Bronchial epithelial cell (primary cell): ENCODE results near the gene MAPK7. TPM values are rescaled to one million over a fixed set of nuclear protein-coding genes. Genes with fewer than 3 reads are reported as not detected.

Experiments
- DNase-seq: peaks from one replicate; pipeline ENCODE4 v3.0.0-alpha.2; 2010; ENCODE audit warnings: low read depth
- FAIRE-seq: peaks from 2 replicates; lab custom pipeline; 2011; peaks lifted over from hg19 to GRCh38; lab: Jason Lieb, UNC
- H3K27me3 ChIP-seq: 2 replicates; pipeline ENCODE4 v1.5.1; 2011; ENCODE audit warnings: low read length; ENCODE audit not compliant: control insufficient read depth, insufficient read depth
- H3K36me3 ChIP-seq: 2 replicates; pipeline ENCODE4 v1.5.1; 2011; ENCODE audit warnings: low read length; ENCODE audit not compliant: control insufficient read depth, insufficient read depth
- H3K4me3 ChIP-seq: 2 replicates; pipeline ENCODE4 v1.5.1; 2011; ENCODE audit warnings: mild to moderate bottlenecking, low read depth, low read length, control low read depth
- total RNA-seq: library from RNA; depleted of rRNA; stranded (reverse); fragments of >200 nt; gene quantifications from 2 replicates; pipeline ENCODE4 v1.2.1, GENCODE V29; 2014
- TF ChIP-seq, protein P1 (sequence below): IDR thresholded peaks from 2 replicates; pipeline ENCODE4 v1.5.1; 2011; ENCODE audit warnings: mild to moderate bottlenecking, moderate library complexity, low read length, control low read depth, inconsistent platforms; ENCODE audit not compliant: insufficient read depth, severe bottlenecking

MAPK7 gene
- total RNA-seq, 1 donor from 2014 or later: 6.8 TPM

- peak; percentile 86 for DNase-seq
- Histone ChIP-seq H3K36me3 (no peaks in the 10 kb centered on the region), H3K27me3 (no peaks in the 10 kb centered on the region), H3K4me3 (no peak overlapping the region)
- peak; percentile 50 for FAIRE-seq
- TF ChIP-seq, protein P1, sequence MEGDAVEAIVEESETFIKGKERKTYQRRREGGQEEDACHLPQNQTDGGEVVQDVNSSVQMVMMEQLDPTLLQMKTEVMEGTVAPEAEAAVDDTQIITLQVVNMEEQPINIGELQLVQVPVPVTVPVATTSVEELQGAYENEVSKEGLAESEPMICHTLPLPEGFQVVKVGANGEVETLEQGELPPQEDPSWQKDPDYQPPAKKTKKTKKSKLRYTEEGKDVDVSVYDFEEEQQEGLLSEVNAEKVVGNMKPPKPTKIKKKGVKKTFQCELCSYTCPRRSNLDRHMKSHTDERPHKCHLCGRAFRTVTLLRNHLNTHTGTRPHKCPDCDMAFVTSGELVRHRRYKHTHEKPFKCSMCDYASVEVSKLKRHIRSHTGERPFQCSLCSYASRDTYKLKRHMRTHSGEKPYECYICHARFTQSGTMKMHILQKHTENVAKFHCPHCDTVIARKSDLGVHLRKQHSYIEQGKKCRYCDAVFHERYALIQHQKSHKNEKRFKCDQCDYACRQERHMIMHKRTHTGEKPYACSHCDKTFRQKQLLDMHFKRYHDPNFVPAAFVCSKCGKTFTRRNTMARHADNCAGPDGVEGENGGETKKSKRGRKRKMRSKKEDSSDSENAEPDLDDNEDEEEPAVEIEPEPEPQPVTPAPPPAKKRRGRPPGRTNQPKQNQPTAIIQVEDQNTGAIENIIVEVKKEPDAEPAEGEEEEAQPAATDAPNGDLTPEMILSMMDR: no peak
Observed at GRCh38 chr17:19398301-19399181, 20.2 kb downstream of the MAPK7 start.

DNA sequence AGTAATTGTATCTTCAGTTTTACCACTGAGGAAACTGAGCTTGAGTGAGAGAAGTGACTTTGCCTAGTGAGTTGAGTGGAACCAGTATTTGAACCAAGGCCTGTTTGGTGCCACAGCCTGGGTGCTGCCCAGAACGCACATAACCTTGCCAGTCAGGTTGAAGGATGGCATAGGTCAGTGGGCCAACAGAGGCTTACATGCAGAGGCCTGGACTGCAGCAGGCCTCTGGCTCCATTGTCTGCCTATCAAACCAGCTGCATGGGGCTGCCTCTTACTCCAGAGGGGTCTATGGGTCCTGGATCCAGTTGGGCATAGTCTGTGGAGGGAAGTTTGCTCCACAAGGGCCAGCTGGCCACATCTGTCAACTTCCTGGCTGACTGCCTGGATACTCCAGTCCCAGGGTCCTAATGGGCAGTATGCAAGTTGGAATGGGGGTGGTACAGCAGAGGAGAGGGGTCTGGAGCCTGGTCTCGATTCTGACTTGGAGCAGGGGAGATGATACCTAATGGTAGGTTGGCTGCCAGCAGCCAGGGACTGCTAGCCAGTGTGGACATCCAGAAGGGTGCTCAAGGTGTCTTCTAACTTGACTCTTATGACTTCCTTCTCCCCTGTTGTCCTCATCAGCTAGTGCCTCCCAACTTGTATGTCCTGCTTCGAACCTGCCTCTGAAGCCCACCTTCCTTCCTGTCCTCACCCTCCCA is 21.6 kb downstream of the MAPK7 start:
- FAIRE-seq (peak; percentile 70), DNase-seq (no peak)
- TF ChIP-seq, protein P1: no peak
- Histone ChIP-seq H3K4me3 (no peak overlapping the region), H3K27me3 (no peaks in the 10 kb centered on the region), H3K36me3 (no peaks in the 10 kb centered on the region)

GRCh38 chr17:19401321-19402010 is 23.2 kb downstream of the MAPK7 start:
- TF ChIP-seq, protein P1: no peak
- H3K27me3 ChIP-seq: no peaks in the 10 kb centered on the region
- DNase-seq: no peak
- H3K36me3 ChIP-seq: no peaks in the 10 kb centered on the region
- H3K4me3 ChIP-seq: no peak overlapping the region
- FAIRE-seq: no peak

GRCh38 chr17:19402171-19402570 is 23.9 kb downstream of the MAPK7 start:
- TF ChIP-seq, protein P1: no peak

GRCh38 chr17:19403021-19403420 is 24.7 kb downstream of the MAPK7 start:
- no peak for FAIRE-seq
- TF ChIP-seq, protein P1: no peak
- no peaks in the 10 kb centered on the region for H3K27me3 ChIP-seq
- H3K4me3 ChIP-seq: no peak overlapping the region
- DNase-seq: no peak
- no peaks in the 10 kb centered on the region for H3K36me3 ChIP-seq

More at GRCh38 chr17:19402171-19402570, 23.9 kb downstream of the MAPK7 start:
- no peaks in the 10 kb centered on the region for H3K27me3 ChIP-seq
- FAIRE-seq (no peak), DNase-seq (no peak)
- no peaks in the 10 kb centered on the region for H3K36me3 ChIP-seq
- H3K4me3 ChIP-seq: no peak overlapping the region
